ENCODE results near the gene CCDC157. TPM values are rescaled to one million over a fixed set of nuclear protein-coding genes. Genes with fewer than 3 reads are reported as not detected.

Gene CCDC157
- total and polyA plus RNA-seq, 9 of the 15 experiments (the other 6 are each of a cell fraction or from before 2014, with no cell fraction given) = 0.04 to 1.3 (median 0.68) TPM

DNA sequence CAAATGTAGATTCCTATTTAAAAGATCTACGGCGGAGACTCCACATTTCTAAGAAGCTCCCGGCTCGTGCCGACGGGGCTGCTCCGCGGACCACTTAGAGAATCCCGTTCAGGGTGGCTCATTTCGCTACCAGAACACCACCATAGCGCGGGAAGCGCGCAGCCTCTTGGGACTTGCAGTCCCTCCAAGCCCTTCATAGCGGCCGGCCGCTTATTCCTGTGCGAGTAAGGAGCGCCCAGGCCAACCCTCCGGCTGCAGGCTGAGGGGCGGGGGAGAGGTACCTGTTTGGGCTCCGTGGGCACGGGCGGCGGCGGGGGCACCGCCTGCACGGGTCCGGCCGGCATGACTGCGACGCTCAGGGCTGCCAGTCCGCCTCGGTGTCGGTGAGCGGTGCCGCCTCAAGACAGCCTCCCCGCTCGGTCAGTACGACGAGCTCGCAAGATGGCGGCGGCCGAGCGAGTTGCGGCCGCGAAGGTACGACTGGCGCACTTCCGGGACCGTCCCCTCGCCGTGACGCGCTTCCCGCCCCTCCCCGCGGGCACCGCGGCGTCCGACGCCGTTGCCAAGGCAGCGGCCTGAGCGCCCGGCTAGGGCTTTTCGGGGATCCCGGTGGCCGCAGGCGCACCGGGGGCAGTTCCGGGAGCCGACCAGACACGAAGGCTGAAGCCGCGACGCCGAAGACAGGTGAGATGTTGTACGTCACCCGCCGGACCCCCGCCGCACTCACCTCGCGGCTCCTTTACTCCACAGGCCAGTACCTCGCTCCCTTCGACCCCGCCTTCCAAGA is at the start of gene CCDC157, which contains the start of gene SF3A1 (continued):
- TF ChIP-seq, protein P1, sequence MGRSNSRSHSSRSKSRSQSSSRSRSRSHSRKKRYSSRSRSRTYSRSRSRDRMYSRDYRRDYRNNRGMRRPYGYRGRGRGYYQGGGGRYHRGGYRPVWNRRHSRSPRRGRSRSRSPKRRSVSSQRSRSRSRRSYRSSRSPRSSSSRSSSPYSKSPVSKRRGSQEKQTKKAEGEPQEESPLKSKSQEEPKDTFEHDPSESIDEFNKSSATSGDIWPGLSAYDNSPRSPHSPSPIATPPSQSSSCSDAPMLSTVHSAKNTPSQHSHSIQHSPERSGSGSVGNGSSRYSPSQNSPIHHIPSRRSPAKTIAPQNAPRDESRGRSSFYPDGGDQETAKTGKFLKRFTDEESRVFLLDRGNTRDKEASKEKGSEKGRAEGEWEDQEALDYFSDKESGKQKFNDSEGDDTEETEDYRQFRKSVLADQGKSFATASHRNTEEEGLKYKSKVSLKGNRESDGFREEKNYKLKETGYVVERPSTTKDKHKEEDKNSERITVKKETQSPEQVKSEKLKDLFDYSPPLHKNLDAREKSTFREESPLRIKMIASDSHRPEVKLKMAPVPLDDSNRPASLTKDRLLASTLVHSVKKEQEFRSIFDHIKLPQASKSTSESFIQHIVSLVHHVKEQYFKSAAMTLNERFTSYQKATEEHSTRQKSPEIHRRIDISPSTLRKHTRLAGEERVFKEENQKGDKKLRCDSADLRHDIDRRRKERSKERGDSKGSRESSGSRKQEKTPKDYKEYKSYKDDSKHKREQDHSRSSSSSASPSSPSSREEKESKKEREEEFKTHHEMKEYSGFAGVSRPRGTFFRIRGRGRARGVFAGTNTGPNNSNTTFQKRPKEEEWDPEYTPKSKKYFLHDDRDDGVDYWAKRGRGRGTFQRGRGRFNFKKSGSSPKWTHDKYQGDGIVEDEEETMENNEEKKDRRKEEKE (IDR thresholded peaks at IDR 0.05; ENCODE audit: borderline replicate concordance in 1 of 2, control insufficient read depth in 1 of 2, low read depth in 2 of 2, low read length in 1 of 2) = no peak
- TF ChIP-seq, protein P2, sequence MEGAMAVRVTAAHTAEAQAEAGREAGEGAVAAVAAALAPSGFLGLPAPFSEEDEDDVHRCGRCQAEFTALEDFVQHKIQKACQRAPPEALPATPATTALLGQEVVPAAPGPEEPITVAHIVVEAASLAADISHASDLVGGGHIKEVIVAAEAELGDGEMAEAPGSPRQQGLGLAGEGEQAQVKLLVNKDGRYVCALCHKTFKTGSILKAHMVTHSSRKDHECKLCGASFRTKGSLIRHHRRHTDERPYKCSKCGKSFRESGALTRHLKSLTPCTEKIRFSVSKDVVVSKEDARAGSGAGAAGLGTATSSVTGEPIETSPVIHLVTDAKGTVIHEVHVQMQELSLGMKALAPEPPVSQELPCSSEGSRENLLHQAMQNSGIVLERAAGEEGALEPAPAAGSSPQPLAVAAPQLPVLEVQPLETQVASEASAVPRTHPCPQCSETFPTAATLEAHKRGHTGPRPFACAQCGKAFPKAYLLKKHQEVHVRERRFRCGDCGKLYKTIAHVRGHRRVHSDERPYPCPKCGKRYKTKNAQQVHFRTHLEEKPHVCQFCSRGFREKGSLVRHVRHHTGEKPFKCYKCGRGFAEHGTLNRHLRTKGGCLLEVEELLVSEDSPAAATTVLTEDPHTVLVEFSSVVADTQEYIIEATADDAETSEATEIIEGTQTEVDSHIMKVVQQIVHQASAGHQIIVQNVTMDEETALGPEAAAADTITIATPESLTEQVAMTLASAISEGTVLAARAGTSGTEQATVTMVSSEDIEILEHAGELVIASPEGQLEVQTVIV (CRISPR knock-in tag; IDR thresholded peaks at IDR 0.05; ENCODE audit: borderline replicate concordance) = no peak
- TF ChIP-seq SIRT6 (IDR thresholded peaks at IDR 0.05; ENCODE audit: low read depth, low read length) (no peak), RB1 (IDR thresholded peaks at IDR 0.05; ENCODE audit: low read depth) (0 out of 2 replicates have a peak, but pooled peaks have one; percentile 36), ELF4 (CRISPR knock-in tag; IDR thresholded peaks at IDR 0.05) (0 out of 2 replicates have a peak, but pooled peaks have one; percentile 13), ZSCAN29 (IDR thresholded peaks at IDR 0.05) (no peak), TAF7 (tag; IDR thresholded peaks at IDR 0.05) (0 out of 2 replicates have a peak, but pooled peaks have one; percentile 14), ZNF143 (CRISPR knock-in tag; IDR thresholded peaks at IDR 0.05) (peak; percentile 78), HNRNPH1 (optimal IDR thresholded peaks at IDR 0.05; ENCODE audit: low read depth, low read length) (no peak), ZNF668 (CRISPR knock-in tag; IDR thresholded peaks at IDR 0.05) (no peak), E2F1 (CRISPR knock-in tag; IDR thresholded peaks at IDR 0.05) (peak; percentile 60; the same call in 1 of the 2 replicates), ILF3 (IDR thresholded peaks at IDR 0.05; ENCODE audit: borderline replicate concordance) (peak; percentile 24; the same call in 1 of the 2 replicates), MAZ (CRISPR knock-in tag; conservative IDR thresholded peaks at IDR 0.05 in 1 of 2, IDR thresholded peaks at IDR 0.05 in 1 of 2) (peak; percentile 94 to 98), YY1 (IDR thresholded peaks at IDR 0.05; ENCODE audit: borderline replicate concordance in 1 of 3, control insufficient read depth in 1 of 3, extremely low read depth in 1 of 3, insufficient read depth in 3 of 3, insufficient read length in 1 of 3, insufficient replicate concordance in 2 of 3, low read depth in 1 of 3, low read length in 2 of 3) (peak; percentile 84 to 97 (median 96))
- TF ChIP-seq, protein P3, sequence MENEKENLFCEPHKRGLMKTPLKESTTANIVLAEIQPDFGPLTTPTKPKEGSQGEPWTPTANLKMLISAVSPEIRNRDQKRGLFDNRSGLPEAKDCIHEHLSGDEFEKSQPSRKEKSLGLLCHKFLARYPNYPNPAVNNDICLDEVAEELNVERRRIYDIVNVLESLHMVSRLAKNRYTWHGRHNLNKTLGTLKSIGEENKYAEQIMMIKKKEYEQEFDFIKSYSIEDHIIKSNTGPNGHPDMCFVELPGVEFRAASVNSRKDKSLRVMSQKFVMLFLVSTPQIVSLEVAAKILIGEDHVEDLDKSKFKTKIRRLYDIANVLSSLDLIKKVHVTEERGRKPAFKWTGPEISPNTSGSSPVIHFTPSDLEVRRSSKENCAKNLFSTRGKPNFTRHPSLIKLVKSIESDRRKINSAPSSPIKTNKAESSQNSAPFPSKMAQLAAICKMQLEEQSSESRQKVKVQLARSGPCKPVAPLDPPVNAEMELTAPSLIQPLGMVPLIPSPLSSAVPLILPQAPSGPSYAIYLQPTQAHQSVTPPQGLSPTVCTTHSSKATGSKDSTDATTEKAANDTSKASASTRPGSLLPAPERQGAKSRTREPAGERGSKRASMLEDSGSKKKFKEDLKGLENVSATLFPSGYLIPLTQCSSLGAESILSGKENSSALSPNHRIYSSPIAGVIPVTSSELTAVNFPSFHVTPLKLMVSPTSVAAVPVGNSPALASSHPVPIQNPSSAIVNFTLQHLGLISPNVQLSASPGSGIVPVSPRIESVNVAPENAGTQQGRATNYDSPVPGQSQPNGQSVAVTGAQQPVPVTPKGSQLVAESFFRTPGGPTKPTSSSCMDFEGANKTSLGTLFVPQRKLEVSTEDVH (IDR thresholded peaks at IDR 0.05; ENCODE audit: low read depth, partially characterized antibody) = peak; percentile 56
